M059J (cell line): ENCODE data around the gene UCKL1. TPM values are rescaled to one million over a fixed set of nuclear protein-coding genes. Genes with fewer than 3 reads are reported as not detected.

ENCODE experiments used
- DNase-seq: peaks from one replicate; pipeline ENCODE4 v3.0.0-alpha.2; 2012; ENCODE audit warnings: low read depth
- total RNA-seq: library from RNA; depleted of rRNA; stranded (reverse); fragments of >200 nt; shearing (Covaris generic); gene quantifications from 2 replicates; pipeline ENCODE4 v1.2.3, GENCODE V29; 2014; rRNA removed

UCKL1 gene
- total RNA-seq, 1 experiment from 2014 or later, result 32.2 TPM

DNA sequence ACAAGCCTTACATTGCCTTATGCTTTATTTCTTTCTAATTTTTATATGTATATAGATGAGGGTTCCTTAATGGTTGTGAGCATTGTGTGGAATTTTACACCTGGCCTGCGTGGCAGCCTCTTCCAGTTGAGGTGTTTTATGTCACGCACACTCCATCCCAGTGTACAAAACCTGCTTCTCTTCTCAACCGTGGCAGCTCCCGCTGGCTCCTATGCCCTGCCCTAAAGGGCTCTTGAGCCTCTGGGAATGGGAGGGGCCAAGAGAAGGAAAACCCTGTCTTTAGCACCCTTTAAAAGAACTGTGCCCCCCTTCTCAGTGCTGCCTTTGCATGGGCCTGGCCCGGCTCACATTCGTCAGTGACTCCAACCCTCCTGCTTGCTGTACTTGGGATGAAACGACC is 65.6 kb downstream of the UCKL1 start:
- no peak for DNase-seq

DNA sequence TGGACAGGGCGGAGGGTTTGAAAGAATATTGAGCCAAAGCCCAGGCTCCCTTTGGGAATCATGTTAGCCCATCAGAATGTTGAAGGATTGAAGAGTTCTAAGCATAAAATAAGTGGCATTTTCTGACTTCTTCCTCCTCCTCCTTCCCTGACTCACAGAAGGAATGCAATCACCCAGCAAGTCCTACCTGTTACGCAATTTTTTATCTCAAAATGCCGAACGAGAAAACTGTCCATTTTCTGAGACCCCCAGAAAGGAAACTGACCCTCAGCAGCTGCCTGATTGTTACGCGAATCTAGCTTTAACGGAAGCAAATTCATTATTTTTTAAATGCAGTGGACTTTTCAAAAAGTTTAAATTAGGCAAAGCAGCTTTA is 66.0 kb downstream of the UCKL1 start:
- no peak for DNase-seq

Other genes with a start within 250 kb of the UCKL1 start
- 29.1 and 56.3 TPM in 2 replicates for gene ARFRP1, start 248.4 kb downstream of the UCKL1 start, total RNA-seq
- 24.2 and 25.7 TPM in 2 replicates for gene ZGPAT, start 248.4 kb downstream of the UCKL1 start, total RNA-seq
- gene LIME1, start 219.8 kb downstream of the UCKL1 start, total RNA-seq, result 0.12 and 4.4 TPM in 2 replicates
- gene SLC2A4RG, start 216.6 kb downstream of the UCKL1 start, total RNA-seq, result 36.9 and 59.3 TPM in 2 replicates
- gene ZBTB46, start 125.2 kb downstream of the UCKL1 start, total RNA-seq, result 2.5 and 3.1 TPM in 2 replicates
- gene ABHD16B, start 94.9 kb downstream of the UCKL1 start, total RNA-seq, result not detected in 2 replicates
- gene TPD52L2, start 91.1 kb downstream of the UCKL1 start, total RNA-seq, result 130 and 152 TPM in 2 replicates
- 37.9 and 68.7 TPM in 2 replicates for gene DNAJC5, start 61.3 kb downstream of the UCKL1 start, total RNA-seq
- 7.7 and 17.7 TPM in 2 replicates for gene ZNF512B, start 13.5 kb upstream of the UCKL1 start, total RNA-seq
- gene SAMD10, start 23.2 kb upstream of the UCKL1 start, total RNA-seq, result 0.42 and 1.2 TPM in 2 replicates
- gene PRPF6, start 24.7 kb upstream of the UCKL1 start, total RNA-seq, result 77.2 and 106 TPM in 2 replicates
- gene C20orf204, start 79.8 kb upstream of the UCKL1 start, total RNA-seq, result 0.02 TPM in 2 replicates
- gene SOX18, start 93.2 kb upstream of the UCKL1 start, total RNA-seq, result not detected in 2 replicates
- 21.1 and 28.7 TPM in 2 replicates for gene TCEA2, start 106.8 kb upstream of the UCKL1 start, total RNA-seq
- gene RGS19, start 123.1 kb upstream of the UCKL1 start, total RNA-seq, result 23.7 and 33.6 TPM in 2 replicates
- gene OPRL1, start 123.7 kb upstream of the UCKL1 start, total RNA-seq, result 0.59 TPM in 1 of 2 replicates, not detected in the other
- gene LKAAEAR1, start 128.0 kb upstream of the UCKL1 start, total RNA-seq, result not detected in 2 replicates
- gene NPBWR2, start 151.1 kb upstream of the UCKL1 start, total RNA-seq, result not detected in 2 replicates
- not detected in 2 replicates for gene MYT1, start 208.0 kb upstream of the UCKL1 start, total RNA-seq